Measurements from ENCODE around the gene DNAJA4. TPM values are rescaled to one million over a fixed set of nuclear protein-coding genes. Genes with fewer than 3 reads are reported as not detected.
A peak's percentile ranks its signal among the peaks of the same experiment; 100 is the strongest.

DNAJA4 gene
- total RNA-seq, 3 donors from 2014 or later (not counting 1 experiment from before 2014, with no cell fraction given) = 23.2 to 28.8 (median 26.3) TPM

- Mint-ChIP-seq H3K27me3 (ENCODE audit: low read depth in 2 of 2) (peaks cover 2 to 11% of the 10 kb centered on the region in 2 donors), H3K27ac (no peak overlapping the region), H3K9me3 (no peaks in the 10 kb centered on the region), H3K4me3 (no peak overlapping the region), H3K36me3 (no peaks in the 10 kb centered on the region), H3K4me1 (no peaks in the 10 kb centered on the region)
- no peaks in the 10 kb centered on the region for H3K36me3 ChIP-seq (ENCODE audit: control insufficient read depth, insufficient read depth, low read length)
- H3K4me1 ChIP-seq (ENCODE audit: control insufficient read depth, insufficient read depth, low read length) = no peaks in the 10 kb centered on the region
- ATAC-seq (no peak), DNase-seq (no peak)
- no peaks in the 10 kb centered on the region for H3K9me3 ChIP-seq (ENCODE audit: control insufficient read depth, insufficient read depth, low read length)
- intact Hi-C loops (cut with micrococcal nuclease) = no loop called here
- WGBS (ENCODE audit: insufficient coverage) = 79% methylated on average over 6 of the region's 6 CpGs
- H3K27me3 ChIP-seq (ENCODE audit: control insufficient read depth, insufficient read depth, low read length) = no peaks in the 10 kb centered on the region
- H3K27ac ChIP-seq (ENCODE audit: low read length) = no peak overlapping the region
- TF ChIP-seq CTCF (IDR thresholded peaks at IDR 0.05) = no peak
- H3K4me3 ChIP-seq (ENCODE audit: low read length) = no peak overlapping the region
These were observed 27.9 kb upstream of the DNAJA4 start for GRCh38 chr15:78236491-78236890.

- Mint-ChIP-seq H3K4me1 (no peaks in the 10 kb centered on the region), H3K4me3 (no peak overlapping the region), H3K9me3 (no peaks in the 10 kb centered on the region), H3K36me3 (no peaks in the 10 kb centered on the region), H3K27me3 (ENCODE audit: low read depth in 2 of 2) (peaks cover 2 to 11% of the 10 kb centered on the region in 2 donors), H3K27ac (no peak overlapping the region)
- WGBS (ENCODE audit: insufficient coverage) = 74% methylated on average over 6 of the region's 6 CpGs
- DNase-seq (no peak), ATAC-seq (no peak)
- Histone ChIP-seq H3K4me1 (ENCODE audit: control insufficient read depth, insufficient read depth, low read length) (no peaks in the 10 kb centered on the region), H3K9me3 (ENCODE audit: control insufficient read depth, insufficient read depth, low read length) (no peaks in the 10 kb centered on the region), H3K36me3 (ENCODE audit: control insufficient read depth, insufficient read depth, low read length) (no peaks in the 10 kb centered on the region), H3K4me3 (ENCODE audit: low read length) (no peak overlapping the region), H3K27me3 (ENCODE audit: control insufficient read depth, insufficient read depth, low read length) (no peaks in the 10 kb centered on the region), H3K27ac (ENCODE audit: low read length) (no peak overlapping the region)
- intact Hi-C loops (cut with micrococcal nuclease) = no loop called here
- no peak for TF ChIP-seq CTCF (IDR thresholded peaks at IDR 0.05)
These were observed 27.2 kb upstream of the DNAJA4 start for GRCh38 chr15:78237146-78237545.

GRCh38 chr15:78239811-78240210, 24.6 kb upstream of the DNAJA4 start:
- Mint-ChIP-seq H3K27ac (no peak overlapping the region), H3K4me3 (no peak overlapping the region), H3K9me3 (no peaks in the 10 kb centered on the region), H3K36me3 (no peaks in the 10 kb centered on the region), H3K4me1 (no peaks in the 10 kb centered on the region), H3K27me3 (ENCODE audit: low read depth in 2 of 2) (peaks cover 0 to 2% of the 10 kb centered on the region in 2 donors)
- intact Hi-C loops (cut with micrococcal nuclease) = loop anchor here (5.0 kb wide), 1 partner anchor 113 kb away; no protein-coding TSS in a partner anchor
- Histone ChIP-seq H3K27me3 (ENCODE audit: control insufficient read depth, insufficient read depth, low read length) (no peaks in the 10 kb centered on the region), H3K36me3 (ENCODE audit: control insufficient read depth, insufficient read depth, low read length) (no peaks in the 10 kb centered on the region), H3K9me3 (ENCODE audit: control insufficient read depth, insufficient read depth, low read length) (no peaks in the 10 kb centered on the region), H3K27ac (ENCODE audit: low read length) (no peak overlapping the region), H3K4me1 (ENCODE audit: control insufficient read depth, insufficient read depth, low read length) (no peaks in the 10 kb centered on the region), H3K4me3 (ENCODE audit: low read length) (no peak overlapping the region)
- DNase-seq (no peak), ATAC-seq (no peak)
- WGBS (ENCODE audit: insufficient coverage) = 98% methylated on average over 5 of the region's 5 CpGs
- no peak for TF ChIP-seq CTCF (IDR thresholded peaks at IDR 0.05)

GRCh38 chr15:78241017-78241416, 23.3 kb upstream of the DNAJA4 start:
- Mint-ChIP-seq H3K36me3 (no peaks in the 10 kb centered on the region), H3K27ac (no peak overlapping the region), H3K9me3 (no peaks in the 10 kb centered on the region), H3K4me1 (no peaks in the 10 kb centered on the region), H3K4me3 (no peak overlapping the region), H3K27me3 (ENCODE audit: low read depth in 2 of 2) (no peaks in the 10 kb centered on the region)
- intact Hi-C loops (cut with micrococcal nuclease) = loop anchor here (1.0 to 5.0 kb wide), 4 partner anchors 114 to 331 kb away; no protein-coding TSS in a partner anchor
- DNase-seq (peak; percentile 75 to 87), ATAC-seq (peak; percentile 83 to 97 (median 95))
- Histone ChIP-seq H3K9me3 (ENCODE audit: control insufficient read depth, insufficient read depth, low read length) (no peaks in the 10 kb centered on the region), H3K4me1 (ENCODE audit: control insufficient read depth, insufficient read depth, low read length) (no peaks in the 10 kb centered on the region), H3K27me3 (ENCODE audit: control insufficient read depth, insufficient read depth, low read length) (no peaks in the 10 kb centered on the region), H3K27ac (ENCODE audit: low read length) (no peak overlapping the region), H3K4me3 (ENCODE audit: low read length) (no peak overlapping the region), H3K36me3 (ENCODE audit: control insufficient read depth, insufficient read depth, low read length) (no peaks in the 10 kb centered on the region)
- TF ChIP-seq CTCF (IDR thresholded peaks at IDR 0.05) = peak; percentile 80
- 17% methylated on average over 12 of the region's 12 CpGs for WGBS (ENCODE audit: insufficient coverage)
